WTC11 (cell line): Measurements from ENCODE around the gene FRMD5. TPM values are rescaled to one million over a fixed set of nuclear protein-coding genes. Genes with fewer than 3 reads are reported as not detected.

Experiments used
- ATAC-seq: fragments of 200-7000 bp; cut with Tn5 transposase; 2 replicates; pipeline ENCODE4 v1.10.0; 2021; ENCODE audit warnings: mild to moderate bottlenecking, moderate library complexity
- CTCF ChIA-PET: fragments of 300-600 bp; sonication (Branson Sonifier 250); formaldehyde crosslinking; loops from one replicate; lab custom pipeline; 2021; ENCODE audit warnings: antibody characterized with exemption; lab: Charles Lee
- POLR2A ChIA-PET: fragments of 350-600 bp; sonication (Branson Sonifier 250); formaldehyde crosslinking; loops from one replicate; lab custom pipeline; 2021; ENCODE audit warnings: antibody characterized with exemption; lab: Charles Lee
- DNase-seq: peaks from one replicate; pipeline ENCODE4 v3.0.0; 2021; ENCODE audit warnings: low spot score
- H3K27ac Mint-ChIP-seq: 2 replicates; pipeline ENCODE4 v1.8.0; 2021; ENCODE audit warnings: mixed read lengths
- H3K27me3 Mint-ChIP-seq: 2 replicates; pipeline ENCODE4 v1.8.0; 2021; ENCODE audit warnings: low read depth, mild to moderate bottlenecking, moderate library complexity, mixed read lengths
- H3K36me3 Mint-ChIP-seq: 2 replicates; pipeline ENCODE4 v1.8.0; 2021; ENCODE audit warnings: mixed read lengths
- H3K4me1 Mint-ChIP-seq: 2 replicates; pipeline ENCODE4 v1.8.0; 2022; ENCODE audit warnings: mixed read lengths
- H3K4me3 Mint-ChIP-seq: 2 replicates; pipeline ENCODE4 v1.8.0; 2021; ENCODE audit warnings: mild to moderate bottlenecking, moderate library complexity, mixed read lengths
- H3K9me3 Mint-ChIP-seq: 2 replicates; pipeline ENCODE4 v1.8.0; 2021; ENCODE audit warnings: mixed read lengths
- AFF4 ChIP-seq: sonication (generic); formaldehyde crosslinking; IDR thresholded peaks from 2 replicates; pipeline ENCODE4 v1.8.1; 2023; ENCODE audit warnings: mild to moderate bottlenecking, missing genetic modification reagents, borderline replicate concordance
- ARID4B ChIP-seq: sonication (generic); formaldehyde crosslinking; IDR thresholded peaks from 2 replicates; pipeline ENCODE4 v1.8.0; 2023; ENCODE audit warnings: missing genetic modification reagents, mild to moderate bottlenecking, borderline replicate concordance
- ATF1 ChIP-seq: sonication (generic); formaldehyde crosslinking; IDR thresholded peaks from 2 replicates; pipeline ENCODE4 v1.8.1; 2023; ENCODE audit warnings: mild to moderate bottlenecking, moderate library complexity, missing genetic modification reagents
- CBFB ChIP-seq: sonication (generic); formaldehyde crosslinking; IDR thresholded peaks from 2 replicates; pipeline ENCODE4 v1.8.1; 2022; ENCODE audit warnings: mild to moderate bottlenecking, low read depth, missing genetic modification reagents
- CREB1 ChIP-seq: sonication (generic); formaldehyde crosslinking; IDR thresholded peaks from 2 replicates; pipeline ENCODE4 v1.8.0; 2023; ENCODE audit warnings: mild to moderate bottlenecking, missing genetic modification reagents
- CREM ChIP-seq: sonication (generic); formaldehyde crosslinking; IDR thresholded peaks from 2 replicates; pipeline ENCODE4 v1.8.1; 2022; ENCODE audit warnings: mild to moderate bottlenecking, missing genetic modification reagents, moderate library complexity
- E2F4 ChIP-seq: sonication (generic); formaldehyde crosslinking; IDR thresholded peaks from 2 replicates; pipeline ENCODE4 v1.8.1; 2022; ENCODE audit warnings: low read depth, mild to moderate bottlenecking, moderate library complexity, missing genetic modification reagents, borderline replicate concordance
- ERG ChIP-seq: fragments of 250-450 bp; sonication (Bioruptor Pico); IDR thresholded peaks from 2 replicates; pipeline ENCODE4 v1.8.0; 2021; ENCODE audit warnings: mild to moderate bottlenecking
- ESRRA ChIP-seq: sonication (generic); formaldehyde crosslinking; IDR thresholded peaks from 2 replicates; pipeline ENCODE4 v1.8.1; 2022; ENCODE audit warnings: mild to moderate bottlenecking, missing genetic modification reagents, borderline replicate concordance
- GRHL2 ChIP-seq: fragments of 250-450 bp; sonication (Bioruptor Pico); IDR thresholded peaks from 2 replicates; pipeline ENCODE4 v1.8.0; 2022; ENCODE audit warnings: mild to moderate bottlenecking, moderate library complexity; ENCODE audit not compliant: insufficient replicate concordance, severe bottlenecking
- MAX ChIP-seq: sonication (generic); formaldehyde crosslinking; IDR thresholded peaks from 2 replicates; pipeline ENCODE4 v1.8.0; 2022; ENCODE audit warnings: mild to moderate bottlenecking, missing genetic modification reagents
- SMAD3 ChIP-seq: sonication (generic); formaldehyde crosslinking; IDR thresholded peaks from 2 replicates; pipeline ENCODE4 v1.8.0; 2022; ENCODE audit warnings: missing genetic modification reagents, mild to moderate bottlenecking, borderline replicate concordance
- TEAD4 ChIP-seq: sonication (generic); formaldehyde crosslinking; IDR thresholded peaks from 2 replicates; pipeline ENCODE4 v1.8.0; 2022; ENCODE audit warnings: mild to moderate bottlenecking, missing genetic modification reagents
- USF1 ChIP-seq: sonication (generic); formaldehyde crosslinking; IDR thresholded peaks from 2 replicates; pipeline ENCODE4 v1.8.0; 2022; ENCODE audit warnings: mild to moderate bottlenecking, missing genetic modification reagents
- ZNF219 ChIP-seq: sonication (generic); formaldehyde crosslinking; IDR thresholded peaks from 2 replicates; pipeline ENCODE4 v1.8.0; 2023; ENCODE audit warnings: missing genetic modification reagents, mild to moderate bottlenecking, borderline replicate concordance
- ZNF396 ChIP-seq: fragments of 250-450 bp; sonication (Bioruptor Pico); IDR thresholded peaks from 2 replicates; pipeline ENCODE4 v1.8.0; 2021; ENCODE audit warnings: mild to moderate bottlenecking, moderate library complexity, borderline replicate concordance
- ZNF425 ChIP-seq: fragments of 250-450 bp; sonication (Bioruptor Pico); conservative IDR thresholded peaks from 2 replicates; pipeline ENCODE4 v1.9.0; 2021; ENCODE audit warnings: mild to moderate bottlenecking
- ZSCAN18 ChIP-seq: fragments of 250-450 bp; sonication (Bioruptor Pico); IDR thresholded peaks from 2 replicates; pipeline ENCODE4 v2.1.2; 2022; ENCODE audit warnings: mild to moderate bottlenecking, moderate library complexity
- total RNA-seq: library from RNA; stranded (reverse); gene quantifications from 3 replicates; pipeline ENCODE4 v1.2.3, GENCODE V29; 2021

FRMD5 gene
- total RNA-seq, 1 experiment from 2014 or later = 14.1 TPM

- ChIA-PET CTCF (interaction anchor here (1.0 kb wide), 1 partner anchor 18 kb away, joined by 3 read pairs; no protein-coding TSS in a partner anchor), POLR2A (no interaction called here)
- no peak for DNase-seq
- Mint-ChIP-seq H3K4me1 (no peaks in the 10 kb centered on the region), H3K27ac (no peak overlapping the region), H3K9me3 (0 out of 2 replicates have a peak, but pooled peaks cover 3% of the 10 kb centered on the region), H3K36me3 (no peaks in the 10 kb centered on the region), H3K27me3 (no peaks in the 10 kb centered on the region), H3K4me3 (no peak overlapping the region)
- no peak for TF ChIP-seq ZNF219 (CRISPR knock-in tag)
- no peak for ATAC-seq
Observed at GRCh38 chr15:44084171-44084570, 110.9 kb downstream of the FRMD5 start.

- Mint-ChIP-seq H3K36me3 (no peaks in the 10 kb centered on the region), H3K27me3 (no peaks in the 10 kb centered on the region), H3K4me3 (no peak overlapping the region), H3K4me1 (no peaks in the 10 kb centered on the region), H3K27ac (no peak overlapping the region), H3K9me3 (0 out of 2 replicates have a peak, but pooled peaks cover 3% of the 10 kb centered on the region)
- ATAC-seq (no peak), DNase-seq (no peak)
- CTCF ChIA-PET = interaction anchor here (1.2 kb wide), 1 partner anchor 17 kb away, joined by 4 read pairs; no protein-coding TSS in a partner anchor
- POLR2A ChIA-PET = no interaction called here
- no peak for TF ChIP-seq SMAD3
- TF ChIP-seq E2F4 (CRISPR knock-in tag) = no peak
- no peak for TF ChIP-seq MAX (CRISPR knock-in tag)
- no peak for TF ChIP-seq ERG (CRISPR knock-in tag)
- TF ChIP-seq GRHL2 = no peak
- TF ChIP-seq ARID4B (CRISPR knock-in tag) = no peak
- no peak for TF ChIP-seq CBFB (CRISPR knock-in tag)
- no peak for TF ChIP-seq ZNF425 (CRISPR knock-in tag)
- TF ChIP-seq CREB1 (CRISPR knock-in tag) = no peak
- TF ChIP-seq ESRRA (CRISPR knock-in tag) = no peak
- TF ChIP-seq USF1 (CRISPR knock-in tag) = no peak
- TF ChIP-seq TEAD4 (CRISPR knock-in tag) = no peak
- no peak for TF ChIP-seq AFF4 (CRISPR knock-in tag)
- TF ChIP-seq CREM = no peak
- TF ChIP-seq ZSCAN18 = no peak
- no peak for TF ChIP-seq ATF1 (CRISPR knock-in tag)
- no peak for TF ChIP-seq ZNF396 (CRISPR knock-in tag)
Observed at GRCh38 chr15:44082558-44083157, 112.4 kb downstream of the FRMD5 start.
